IgD-negative memory B cell (primary cell): Measurements from ENCODE around the gene RGS2. TPM values are rescaled to one million over a fixed set of nuclear protein-coding genes. Genes with fewer than 3 reads are reported as not detected.
A peak's percentile ranks its signal among the peaks of the same experiment; 100 is the strongest.

ENCODE experiments used
- H3K27ac Mint-ChIP-seq, 3 donors: one replicate each; pipeline ENCODE4 v1.8.0; 2020 to 2022; ENCODE audit warnings: mild to moderate bottlenecking in 3 of 3, mixed read lengths in 3 of 3, moderate library complexity in 1 of 3
- H3K27me3 Mint-ChIP-seq: one replicate; pipeline ENCODE4 v1.8.0; 2021; ENCODE audit warnings: mixed read lengths
- H3K36me3 Mint-ChIP-seq: one replicate; pipeline ENCODE4 v1.8.0; 2020; ENCODE audit warnings: mild to moderate bottlenecking, mixed read lengths
- H3K4me1 Mint-ChIP-seq, 3 donors: one replicate each; pipeline ENCODE4 v1.8.0; 2020 to 2022; ENCODE audit warnings: mixed read lengths in 3 of 3, mild to moderate bottlenecking in 1 of 3
- H3K4me3 Mint-ChIP-seq, 4 donors: one replicate each; pipeline ENCODE4 v1.8.0; 2020 to 2022; ENCODE audit warnings: mild to moderate bottlenecking in 4 of 4, mixed read lengths in 4 of 4, moderate library complexity in 3 of 4
- H3K9me3 Mint-ChIP-seq, 3 donors: one replicate each; pipeline ENCODE4 v1.8.0; 2020 to 2021; ENCODE audit warnings: mixed read lengths in 3 of 3, mild to moderate bottlenecking in 1 of 3
- polyA plus RNA-seq: library from polyadenylated mRNA; unstranded; fragments of 300-500 nt; fragmentation: Illumina TruSeq; gene quantifications from one replicate; pipeline ENCODE4 v1.2.3, GENCODE V29; 2021

RGS2 gene
- 244 TPM for polyA plus RNA-seq

DNA sequence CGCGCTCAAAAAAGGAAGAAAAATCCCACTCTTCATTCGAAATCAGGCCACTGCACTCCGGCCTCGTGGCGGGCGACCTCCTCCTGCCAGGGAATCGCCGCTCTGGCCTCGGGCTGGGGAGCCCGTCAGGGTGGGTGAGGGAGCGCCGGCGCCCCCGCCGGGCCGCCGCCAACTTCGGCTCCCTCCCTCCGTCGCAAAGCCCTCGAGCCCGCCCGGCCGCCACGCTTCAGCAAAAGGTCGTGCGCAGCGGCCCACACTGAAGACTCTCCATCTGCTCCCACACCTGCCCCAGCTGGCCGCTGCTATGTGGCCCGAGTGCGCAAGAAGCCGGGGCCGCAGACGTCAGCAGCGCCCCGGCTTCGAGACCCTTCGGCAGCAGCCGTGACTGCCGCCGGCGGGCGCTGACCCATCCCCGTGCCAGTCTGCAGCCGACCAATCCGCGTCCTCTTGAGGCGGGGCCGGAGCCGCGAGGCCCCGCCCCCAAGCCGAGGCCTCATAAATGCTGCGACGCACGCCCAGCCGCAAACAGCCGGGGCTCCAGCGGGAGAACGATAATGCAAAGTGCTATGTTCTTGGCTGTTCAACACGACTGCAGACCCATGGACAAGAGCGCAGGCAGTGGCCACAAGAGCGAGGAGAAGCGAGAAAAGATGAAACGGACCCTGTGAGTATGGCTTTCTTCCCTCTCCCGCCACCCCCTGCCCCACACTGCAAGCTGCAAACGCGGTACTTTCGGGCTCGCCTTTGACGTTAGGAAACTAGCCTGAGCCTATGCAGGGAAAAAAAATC, at the start of gene RGS2:
RGS2 (plus strand) TSS at position 522 of the 789 bp plus-strand sequence; CDS start at position 555, 33 bp downstream.
- peak within 1 kb of the TSS; percentile 87 to 98 (median 94) for H3K27ac Mint-ChIP-seq
- peak within 1 kb of the TSS; percentile 95 to 99 (median 96) for H3K4me3 Mint-ChIP-seq
- peaks cover 4% of the 10 kb centered on the region for H3K36me3 Mint-ChIP-seq
- H3K9me3 Mint-ChIP-seq, result no peaks in the 10 kb centered on the region
- H3K27me3 Mint-ChIP-seq, result no peaks in the 10 kb centered on the region
- peaks cover 30 to 32% (median 32%) of the 10 kb centered on the region in 3 donors for H3K4me1 Mint-ChIP-seq

DNA sequence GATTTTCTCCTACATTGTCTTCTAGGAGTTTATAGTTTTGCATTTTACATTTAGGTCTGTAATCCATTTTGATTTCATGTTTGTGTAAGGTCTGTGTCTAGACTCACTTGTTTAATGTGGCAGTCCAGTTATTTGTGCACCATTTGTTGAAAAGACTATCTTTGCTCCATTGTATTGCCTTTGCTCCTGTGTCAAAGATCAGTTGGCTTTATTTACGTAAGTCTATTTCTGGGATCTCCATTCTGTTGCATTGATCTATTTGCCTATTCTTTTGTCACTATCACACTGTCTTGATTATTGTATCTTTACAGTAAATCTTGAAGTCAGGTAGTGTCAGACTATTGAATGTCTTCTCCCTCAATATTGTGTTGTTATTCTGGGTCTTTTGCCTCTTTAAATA, 49.7 kb upstream of the RGS2 start:
- no peak overlapping the region for H3K27ac Mint-ChIP-seq
- H3K9me3 Mint-ChIP-seq, result peaks cover 0 to 4% (median 3%) of the 10 kb centered on the region in 3 donors
- H3K4me1 Mint-ChIP-seq, result peaks cover 0 to 2% (median 2%) of the 10 kb centered on the region in 3 donors
- no peaks in the 10 kb centered on the region for H3K27me3 Mint-ChIP-seq
- no peak overlapping the region for H3K4me3 Mint-ChIP-seq
- no peaks in the 10 kb centered on the region for H3K36me3 Mint-ChIP-seq

GRCh38 chr1:192762265-192762664, 46.6 kb upstream of the RGS2 start:
- H3K4me3 Mint-ChIP-seq, result no peak overlapping the region
- no peak overlapping the region for H3K27ac Mint-ChIP-seq
- H3K9me3 Mint-ChIP-seq, result peaks cover 0 to 3% (median 2%) of the 10 kb centered on the region in 3 donors
- no peaks in the 10 kb centered on the region for H3K36me3 Mint-ChIP-seq
- peaks cover 0 to 2% (median 0%) of the 10 kb centered on the region in 3 donors for H3K4me1 Mint-ChIP-seq
- H3K27me3 Mint-ChIP-seq, result no peaks in the 10 kb centered on the region

DNA sequence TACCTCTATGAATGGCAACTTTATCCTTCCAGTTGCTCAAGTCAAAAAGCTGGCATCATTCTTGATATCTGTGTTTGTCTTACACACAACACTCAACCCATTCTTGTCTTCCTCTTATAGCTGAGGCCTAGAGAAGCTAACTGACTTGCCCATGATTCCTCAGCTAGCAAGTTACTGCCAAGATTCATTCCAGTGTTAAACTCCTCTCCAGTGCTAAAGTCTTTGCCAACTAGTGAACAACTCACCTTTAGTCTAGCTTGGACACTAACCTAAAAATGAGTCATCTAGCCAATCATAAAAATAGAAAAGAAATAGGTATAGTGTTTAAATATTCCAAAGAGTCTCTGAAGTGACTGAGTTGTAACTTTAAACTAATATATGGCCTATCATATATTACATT, 45.6 kb upstream of the RGS2 start:
- peaks cover 0 to 2% (median 0%) of the 10 kb centered on the region in 3 donors for H3K9me3 Mint-ChIP-seq
- no peak overlapping the region for H3K4me3 Mint-ChIP-seq

DNA sequence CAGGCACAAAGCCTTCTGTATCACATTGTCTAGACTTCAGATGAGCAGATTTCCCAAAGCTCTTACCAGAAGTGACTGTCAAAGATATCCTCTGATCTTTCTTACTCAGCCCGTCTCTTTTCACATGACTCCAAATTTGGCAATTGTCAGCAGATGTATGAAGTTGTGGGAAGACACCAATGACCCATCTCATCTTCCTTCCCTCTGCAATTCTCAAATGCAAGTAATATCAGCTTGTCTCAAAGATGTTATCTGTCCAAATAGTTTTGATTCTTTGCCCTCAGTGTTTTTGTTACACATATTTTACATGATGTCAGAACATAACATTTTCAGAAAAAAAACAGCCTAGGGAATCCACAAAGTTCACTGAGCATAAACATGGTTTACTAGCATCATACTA, 45.1 kb upstream of the RGS2 start:
- Mint-ChIP-seq H3K36me3 (no peaks in the 10 kb centered on the region), H3K4me1 (no peaks in the 10 kb centered on the region), H3K27ac (no peak overlapping the region), H3K9me3 (peaks cover 0 to 2% (median 0%) of the 10 kb centered on the region in 3 donors), H3K27me3 (no peaks in the 10 kb centered on the region), H3K4me3 (no peak overlapping the region)

More for the DNA sequence above, 45.6 kb upstream of the RGS2 start:
- Mint-ChIP-seq H3K27me3 (no peaks in the 10 kb centered on the region), H3K36me3 (no peaks in the 10 kb centered on the region), H3K4me1 (no peaks in the 10 kb centered on the region), H3K27ac (no peak overlapping the region)

GRCh38 chr1:192764675-192765074, 44.2 kb upstream of the RGS2 start:
- Mint-ChIP-seq H3K4me1 (no peaks in the 10 kb centered on the region), H3K9me3 (no peaks in the 10 kb centered on the region), H3K36me3 (no peaks in the 10 kb centered on the region), H3K27ac (no peak overlapping the region), H3K4me3 (no peak overlapping the region), H3K27me3 (no peaks in the 10 kb centered on the region)

DNA sequence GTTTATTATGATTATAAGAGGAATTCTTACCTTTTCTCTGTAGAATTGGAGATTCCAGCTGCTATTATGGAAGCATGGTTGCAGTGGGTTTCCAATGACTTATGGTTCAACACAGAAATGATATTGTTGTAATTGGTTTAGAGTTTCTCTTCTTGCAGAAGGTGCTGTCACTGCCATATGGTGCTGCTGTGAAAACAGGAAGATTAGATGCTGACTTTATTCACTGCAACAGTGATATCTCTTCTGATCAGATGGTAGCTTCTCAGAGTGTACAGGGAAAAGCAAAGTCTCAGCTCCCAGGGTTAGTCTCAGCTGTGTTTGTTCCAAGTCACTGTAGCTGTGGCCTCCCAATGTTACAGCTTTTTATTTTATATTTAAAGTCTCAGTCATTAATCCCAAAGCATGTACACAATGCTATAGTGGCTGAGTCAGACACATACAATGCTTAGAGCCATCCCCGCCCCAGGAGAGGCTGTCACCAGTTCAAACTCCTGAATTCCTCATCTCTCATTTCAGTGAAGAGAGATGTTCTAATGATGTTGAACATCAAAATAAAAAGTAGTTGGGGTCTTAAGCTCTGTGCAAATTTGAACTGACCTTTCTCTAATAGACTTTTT, 42.7 kb upstream of the RGS2 start:
- Mint-ChIP-seq H3K27ac (no peak overlapping the region), H3K36me3 (no peaks in the 10 kb centered on the region), H3K27me3 (no peaks in the 10 kb centered on the region), H3K4me1 (no peaks in the 10 kb centered on the region), H3K9me3 (no peaks in the 10 kb centered on the region), H3K4me3 (no peak overlapping the region)

- H3K4me3 Mint-ChIP-seq, result peak overlapping the region in 1 of 4 donors; percentile 34
- no peaks in the 10 kb centered on the region for H3K27me3 Mint-ChIP-seq
- H3K4me1 Mint-ChIP-seq, result no peaks in the 10 kb centered on the region
- no peaks in the 10 kb centered on the region for H3K36me3 Mint-ChIP-seq
- no peak overlapping the region for H3K27ac Mint-ChIP-seq
- no peaks in the 10 kb centered on the region for H3K9me3 Mint-ChIP-seq
Measured at GRCh38 chr1:192766876-192767275, 42.0 kb upstream of the RGS2 start.

- H3K27me3 Mint-ChIP-seq, result no peaks in the 10 kb centered on the region
- no peaks in the 10 kb centered on the region for H3K9me3 Mint-ChIP-seq
- H3K27ac Mint-ChIP-seq, result no peak overlapping the region
- no peak overlapping the region for H3K4me3 Mint-ChIP-seq
- no peaks in the 10 kb centered on the region for H3K4me1 Mint-ChIP-seq
- no peaks in the 10 kb centered on the region for H3K36me3 Mint-ChIP-seq
Measured at GRCh38 chr1:192767798-192768197, 41.0 kb upstream of the RGS2 start.

- H3K4me1 Mint-ChIP-seq, result no peaks in the 10 kb centered on the region
- no peaks in the 10 kb centered on the region for H3K36me3 Mint-ChIP-seq
- H3K4me3 Mint-ChIP-seq, result no peak overlapping the region
- no peaks in the 10 kb centered on the region for H3K27me3 Mint-ChIP-seq
- no peaks in the 10 kb centered on the region for H3K9me3 Mint-ChIP-seq
- H3K27ac Mint-ChIP-seq, result no peak overlapping the region
Measured at GRCh38 chr1:192768463-192768862, 40.4 kb upstream of the RGS2 start.

- Mint-ChIP-seq H3K27ac (no peak overlapping the region), H3K4me3 (no peak overlapping the region), H3K9me3 (no peaks in the 10 kb centered on the region), H3K36me3 (no peaks in the 10 kb centered on the region), H3K27me3 (no peaks in the 10 kb centered on the region), H3K4me1 (no peaks in the 10 kb centered on the region)
Measured at GRCh38 chr1:192771341-192771740, 37.5 kb upstream of the RGS2 start.

GRCh38 chr1:192775631-192776030, 33.2 kb upstream of the RGS2 start:
- no peaks in the 10 kb centered on the region for H3K36me3 Mint-ChIP-seq
- H3K4me1 Mint-ChIP-seq, result no peaks in the 10 kb centered on the region
- H3K4me3 Mint-ChIP-seq, result no peak overlapping the region
- peaks cover 2% of the 10 kb centered on the region for H3K27me3 Mint-ChIP-seq
- no peak overlapping the region for H3K27ac Mint-ChIP-seq
- no peaks in the 10 kb centered on the region for H3K9me3 Mint-ChIP-seq

GRCh38 chr1:192776206-192776605, 32.6 kb upstream of the RGS2 start:
- Mint-ChIP-seq H3K27ac (no peak overlapping the region), H3K36me3 (no peaks in the 10 kb centered on the region), H3K27me3 (peaks cover 2% of the 10 kb centered on the region), H3K9me3 (no peaks in the 10 kb centered on the region), H3K4me1 (no peaks in the 10 kb centered on the region), H3K4me3 (no peak overlapping the region)

DNA sequence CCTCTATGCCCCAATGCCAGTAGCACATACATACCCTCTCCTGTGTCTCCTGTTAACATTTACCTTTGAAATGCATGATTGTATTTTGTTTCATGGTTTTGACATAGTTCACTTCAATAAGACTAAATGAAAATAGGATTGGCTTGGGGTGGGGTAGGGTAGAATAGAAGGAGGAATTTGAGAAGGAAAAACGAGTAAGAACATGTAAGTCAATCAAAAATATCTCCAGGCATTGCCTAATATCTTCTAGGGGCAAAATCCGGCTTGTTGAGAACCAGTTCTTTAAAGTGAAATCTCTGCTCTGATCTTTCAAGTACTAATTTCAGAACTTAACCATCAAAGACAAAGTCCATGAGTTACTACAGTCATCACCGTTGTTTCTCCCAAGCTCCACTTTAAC, 31.8 kb upstream of the RGS2 start:
- Mint-ChIP-seq H3K9me3 (peaks cover 0 to 2% (median 0%) of the 10 kb centered on the region in 3 donors), H3K4me1 (no peaks in the 10 kb centered on the region), H3K27me3 (peaks cover 4% of the 10 kb centered on the region), H3K36me3 (no peaks in the 10 kb centered on the region), H3K4me3 (no peak overlapping the region), H3K27ac (no peak overlapping the region)

DNA sequence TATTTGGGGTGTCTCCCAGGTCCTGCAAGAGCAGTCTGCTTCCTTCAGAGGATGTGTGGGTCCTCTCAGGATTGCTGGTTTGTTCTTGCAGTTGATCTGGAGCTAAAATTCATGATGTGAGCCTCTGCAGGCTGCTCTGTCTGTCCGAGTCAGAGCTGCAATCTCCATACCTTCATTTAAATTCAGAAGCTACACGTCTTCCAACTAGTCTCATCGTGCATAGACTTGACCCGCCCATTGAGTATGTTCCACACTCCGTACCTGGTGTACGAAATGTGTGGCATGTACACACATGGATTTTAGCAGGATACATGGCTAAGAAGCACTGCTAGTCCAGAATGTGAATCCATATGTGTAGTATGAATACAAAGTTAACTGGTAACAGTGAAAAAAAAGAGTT, 25.0 kb upstream of the RGS2 start:
- Mint-ChIP-seq H3K27ac (no peak overlapping the region), H3K9me3 (peaks cover 0 to 2% (median 0%) of the 10 kb centered on the region in 3 donors), H3K4me3 (no peak overlapping the region), H3K4me1 (no peaks in the 10 kb centered on the region), H3K27me3 (peaks cover 8% of the 10 kb centered on the region), H3K36me3 (no peaks in the 10 kb centered on the region)

DNA sequence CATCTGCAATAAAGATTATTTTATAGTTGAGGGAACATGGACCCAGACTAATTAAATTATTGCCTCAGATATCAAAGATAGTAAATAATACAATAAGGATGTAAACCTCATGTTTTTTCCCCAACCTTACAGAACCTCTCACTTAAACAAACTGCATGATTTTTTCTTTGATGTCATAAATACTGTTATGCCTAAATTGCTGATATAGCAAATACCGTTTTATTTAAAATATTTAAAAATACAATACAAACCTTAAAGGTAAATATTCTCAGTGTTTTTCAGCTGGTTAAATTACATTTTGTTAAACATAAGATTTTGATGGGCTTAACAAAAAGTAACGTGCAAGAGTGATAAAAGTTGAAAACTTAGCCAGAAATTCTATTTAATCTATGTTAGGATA, 24.4 kb upstream of the RGS2 start:
- no peak overlapping the region for H3K27ac Mint-ChIP-seq
- H3K36me3 Mint-ChIP-seq, result no peaks in the 10 kb centered on the region
- H3K27me3 Mint-ChIP-seq, result peaks cover 8% of the 10 kb centered on the region
- H3K9me3 Mint-ChIP-seq, result peaks cover 0 to 2% (median 0%) of the 10 kb centered on the region in 3 donors
- H3K4me1 Mint-ChIP-seq, result no peaks in the 10 kb centered on the region
- H3K4me3 Mint-ChIP-seq, result no peak overlapping the region
